ENCODE data around the gene PTPRA. TPM values are rescaled to one million over a fixed set of nuclear protein-coding genes. Genes with fewer than 3 reads are reported as not detected.

PTPRA gene
- total RNA-seq, 1 donor from 2014 or later: 59.9 TPM

DNA sequence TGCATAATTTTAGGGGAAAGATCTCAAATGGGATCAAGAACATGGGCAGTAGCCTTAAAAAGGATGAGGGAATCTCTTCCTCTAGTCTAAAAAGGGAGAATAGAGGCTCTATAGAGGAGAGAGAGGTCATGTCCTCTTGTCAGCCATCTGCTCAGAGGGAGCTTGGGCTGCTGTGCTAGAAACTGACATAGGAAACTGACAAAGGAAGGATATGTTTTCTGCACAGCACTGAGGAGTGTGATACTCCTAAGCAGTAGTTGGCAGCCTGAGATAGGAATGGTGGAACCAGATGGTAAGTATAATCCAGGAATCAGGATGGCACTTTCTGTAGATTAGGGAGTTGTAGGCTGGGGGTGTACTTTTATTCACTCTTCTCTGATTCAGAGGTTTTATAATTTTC, 59.2 kb downstream of the PTPRA start:
- H3K4me3 Mint-ChIP-seq (ENCODE audit: unreplicated experiment): no peak overlapping the region
- TF ChIP-seq, protein P1, sequence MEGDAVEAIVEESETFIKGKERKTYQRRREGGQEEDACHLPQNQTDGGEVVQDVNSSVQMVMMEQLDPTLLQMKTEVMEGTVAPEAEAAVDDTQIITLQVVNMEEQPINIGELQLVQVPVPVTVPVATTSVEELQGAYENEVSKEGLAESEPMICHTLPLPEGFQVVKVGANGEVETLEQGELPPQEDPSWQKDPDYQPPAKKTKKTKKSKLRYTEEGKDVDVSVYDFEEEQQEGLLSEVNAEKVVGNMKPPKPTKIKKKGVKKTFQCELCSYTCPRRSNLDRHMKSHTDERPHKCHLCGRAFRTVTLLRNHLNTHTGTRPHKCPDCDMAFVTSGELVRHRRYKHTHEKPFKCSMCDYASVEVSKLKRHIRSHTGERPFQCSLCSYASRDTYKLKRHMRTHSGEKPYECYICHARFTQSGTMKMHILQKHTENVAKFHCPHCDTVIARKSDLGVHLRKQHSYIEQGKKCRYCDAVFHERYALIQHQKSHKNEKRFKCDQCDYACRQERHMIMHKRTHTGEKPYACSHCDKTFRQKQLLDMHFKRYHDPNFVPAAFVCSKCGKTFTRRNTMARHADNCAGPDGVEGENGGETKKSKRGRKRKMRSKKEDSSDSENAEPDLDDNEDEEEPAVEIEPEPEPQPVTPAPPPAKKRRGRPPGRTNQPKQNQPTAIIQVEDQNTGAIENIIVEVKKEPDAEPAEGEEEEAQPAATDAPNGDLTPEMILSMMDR (IDR thresholded peaks at IDR 0.05; ENCODE audit: unreplicated experiment): no peak
- H3K27me3 Mint-ChIP-seq (ENCODE audit: unreplicated experiment): no peaks in the 10 kb centered on the region
- no peaks in the 10 kb centered on the region for H3K36me3 Mint-ChIP-seq (ENCODE audit: low read depth, unreplicated experiment)
- no peak overlapping the region for H3K27ac Mint-ChIP-seq (ENCODE audit: unreplicated experiment)
- DNase-seq (ENCODE audit: low spot score): no peak
- no peaks in the 10 kb centered on the region for H3K4me1 Mint-ChIP-seq (ENCODE audit: unreplicated experiment)
- H3K9me3 Mint-ChIP-seq (ENCODE audit: unreplicated experiment): no peaks in the 10 kb centered on the region

DNA sequence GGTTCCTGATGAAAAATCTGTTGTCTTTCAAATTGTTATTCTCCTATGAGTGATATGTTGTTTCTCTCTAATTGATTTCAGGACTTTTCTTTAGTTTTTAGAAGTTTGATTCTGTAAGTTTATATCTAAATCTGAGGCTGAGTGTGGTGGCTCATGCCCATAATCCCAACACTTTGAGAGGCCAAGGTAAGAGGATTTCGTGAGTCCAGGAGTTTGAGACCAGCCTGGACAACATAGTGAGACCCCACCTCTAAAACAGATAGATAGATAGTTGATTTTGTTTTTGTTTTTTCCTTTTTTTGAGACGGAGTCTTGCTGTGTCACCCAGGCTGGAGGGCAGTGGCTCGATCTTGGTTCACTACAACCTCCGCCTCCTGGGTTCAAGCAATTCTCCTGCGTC, 64.6 kb downstream of the PTPRA start:
- Mint-ChIP-seq H3K4me1 (ENCODE audit: unreplicated experiment) (no peaks in the 10 kb centered on the region), H3K4me3 (ENCODE audit: unreplicated experiment) (no peak overlapping the region), H3K36me3 (ENCODE audit: low read depth, unreplicated experiment) (peaks cover 4% of the 10 kb centered on the region), H3K9me3 (ENCODE audit: unreplicated experiment) (no peaks in the 10 kb centered on the region), H3K27ac (ENCODE audit: unreplicated experiment) (no peak overlapping the region), H3K27me3 (ENCODE audit: unreplicated experiment) (no peaks in the 10 kb centered on the region)
- TF ChIP-seq, protein P1 (IDR thresholded peaks at IDR 0.05; ENCODE audit: unreplicated experiment): no peak
- DNase-seq (ENCODE audit: low spot score): no peak

DNA sequence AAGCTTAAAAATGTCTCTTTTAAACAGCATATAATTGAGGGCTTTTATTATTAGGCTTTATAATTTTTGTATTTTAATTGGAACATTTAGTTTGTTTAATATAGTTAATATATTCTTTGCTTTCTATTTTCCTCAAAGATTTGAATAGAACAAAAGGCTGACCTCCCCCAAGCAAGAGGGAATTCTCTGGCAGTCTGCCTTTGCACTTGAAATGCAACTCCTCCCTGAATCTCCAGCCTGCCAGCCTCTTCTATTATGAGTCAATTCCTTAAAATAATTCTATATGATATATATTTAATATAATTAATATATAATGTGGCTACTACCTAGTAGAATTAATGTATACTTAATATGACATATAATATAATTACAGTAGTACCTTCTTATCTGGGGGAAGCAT, 69.2 kb downstream of the PTPRA start:
- H3K4me3 Mint-ChIP-seq (ENCODE audit: unreplicated experiment): no peak overlapping the region
- no peaks in the 10 kb centered on the region for H3K27me3 Mint-ChIP-seq (ENCODE audit: unreplicated experiment)
- peaks cover 2% of the 10 kb centered on the region for H3K4me1 Mint-ChIP-seq (ENCODE audit: unreplicated experiment)
- DNase-seq (ENCODE audit: low spot score): no peak
- H3K27ac Mint-ChIP-seq (ENCODE audit: unreplicated experiment): no peak overlapping the region
- TF ChIP-seq, protein P1 (IDR thresholded peaks at IDR 0.05; ENCODE audit: unreplicated experiment): no peak
- H3K36me3 Mint-ChIP-seq (ENCODE audit: low read depth, unreplicated experiment): peaks cover 4% of the 10 kb centered on the region
- H3K9me3 Mint-ChIP-seq (ENCODE audit: unreplicated experiment): no peaks in the 10 kb centered on the region

DNA sequence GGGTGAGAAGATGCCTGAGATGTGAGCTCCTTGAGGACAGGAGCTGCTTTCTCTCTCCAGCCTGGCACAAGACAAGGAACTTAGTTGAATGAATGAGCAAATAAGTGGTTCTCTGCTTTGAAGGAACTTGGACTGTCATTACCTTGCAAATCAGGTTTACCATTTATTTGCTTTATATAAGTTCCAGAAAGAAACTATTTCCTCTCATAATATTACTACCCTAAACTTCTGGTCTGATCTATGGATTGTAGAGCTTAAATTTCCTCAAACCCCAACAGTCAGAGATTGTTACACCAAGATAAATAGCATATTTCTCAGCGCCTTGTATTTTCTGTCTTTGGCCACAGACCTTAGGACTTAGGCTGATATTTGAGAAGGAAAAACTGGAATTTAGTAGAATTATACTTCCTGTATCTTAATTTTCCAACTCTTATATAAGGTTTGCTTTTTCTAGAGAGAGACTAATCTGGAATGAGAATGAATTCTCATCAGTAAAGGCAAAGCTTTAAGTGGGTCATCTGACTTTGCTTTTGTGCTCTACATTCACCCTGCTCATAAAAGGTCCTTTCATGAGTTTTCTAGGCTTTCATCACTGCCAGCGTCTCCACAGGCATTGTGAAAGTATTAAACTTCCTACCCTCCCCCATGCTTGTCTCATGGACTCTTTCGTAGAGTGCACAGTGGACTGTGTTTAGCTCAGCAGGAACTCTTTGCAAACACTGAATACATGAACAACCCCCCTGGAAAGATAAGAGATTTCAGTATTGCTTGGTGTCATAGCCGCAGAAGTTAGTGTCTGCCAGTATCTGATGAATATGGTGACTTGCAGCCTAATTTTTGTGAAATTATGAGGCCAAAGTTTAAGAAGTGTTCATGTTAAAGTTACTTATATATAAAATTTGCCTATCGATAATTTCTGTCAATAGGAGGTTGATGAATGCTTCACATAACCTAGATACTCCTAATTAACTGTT, 74.0 kb downstream of the PTPRA start:
- Mint-ChIP-seq H3K36me3 (ENCODE audit: low read depth, unreplicated experiment) (peaks cover 7% of the 10 kb centered on the region), H3K27ac (ENCODE audit: unreplicated experiment) (peak overlapping the region; percentile 20), H3K27me3 (ENCODE audit: unreplicated experiment) (no peaks in the 10 kb centered on the region), H3K4me1 (ENCODE audit: unreplicated experiment) (peaks cover 7% of the 10 kb centered on the region), H3K4me3 (ENCODE audit: unreplicated experiment) (no peak overlapping the region), H3K9me3 (ENCODE audit: unreplicated experiment) (no peaks in the 10 kb centered on the region)
- TF ChIP-seq, protein P1 (IDR thresholded peaks at IDR 0.05; ENCODE audit: unreplicated experiment): no peak
- no peak for DNase-seq (ENCODE audit: low spot score)

- no peak for DNase-seq (ENCODE audit: low spot score)
- Mint-ChIP-seq H3K9me3 (ENCODE audit: unreplicated experiment) (no peaks in the 10 kb centered on the region), H3K27ac (ENCODE audit: unreplicated experiment) (no peak overlapping the region), H3K36me3 (ENCODE audit: low read depth, unreplicated experiment) (peaks cover 11% of the 10 kb centered on the region), H3K4me3 (ENCODE audit: unreplicated experiment) (no peak overlapping the region), H3K4me1 (ENCODE audit: unreplicated experiment) (peaks cover 7% of the 10 kb centered on the region), H3K27me3 (ENCODE audit: unreplicated experiment) (no peaks in the 10 kb centered on the region)
- TF ChIP-seq, protein P1 (IDR thresholded peaks at IDR 0.05; ENCODE audit: unreplicated experiment): no peak
These were observed 75.7 kb downstream of the PTPRA start for GRCh38 chr20:2948968-2949367.
